Breast epithelium (tissue), 4 donors: ENCODE measurements around the gene CCDC86. TPM values are rescaled to one million over a fixed set of nuclear protein-coding genes. Genes with fewer than 3 reads are reported as not detected.
A peak's percentile ranks its signal among the peaks of the same experiment; 100 is the strongest.

Experiments
- DNase-seq, 2 donors: peaks; one replicate each; pipeline ENCODE4 v3.0.0-alpha.2; 2019; ENCODE audit warnings: low spot score in 2 of 2
- H3K27ac ChIP-seq, 2 donors: fragments of 200-600 bp; sonication (generic) in 1 of 2; one replicate each; pipeline ENCODE4 v1.5.1; 2016 to 2019; ENCODE audit warnings: mild to moderate bottlenecking in 1 of 2
- H3K27me3 ChIP-seq, 2 donors: fragments of 200-600 bp; sonication (generic) in 1 of 2; one replicate each; pipeline versions ENCODE4 v1.5.1 to v1.6.0; 2017 to 2019; ENCODE audit warnings: control low read depth in 1 of 2, mild to moderate bottlenecking in 1 of 2
- H3K36me3 ChIP-seq: fragments of 200-600 bp; one replicate; pipeline ENCODE4 v1.5.1; 2019
- H3K4me1 ChIP-seq, 2 donors: fragments of 200-600 bp; sonication (generic); one replicate each; pipeline ENCODE4 v1.5.1; 2016 to 2019; ENCODE audit warnings: control low read depth in 1 of 2
- H3K4me3 ChIP-seq, 3 donors: fragments of 200-600 bp; sonication (generic); 1 replicate in 2 of 3; 2 replicates in 1 of 3; pipeline ENCODE4 v1.5.1; 2016 to 2019; ENCODE audit warnings: mild to moderate bottlenecking in 3 of 3, moderate library complexity in 2 of 3
- H3K9me3 ChIP-seq, 2 donors: fragments of 200-600 bp; sonication (generic) in 1 of 2; one replicate each; pipeline ENCODE4 v1.5.1; 2016 to 2019; ENCODE audit warnings: control low read depth in 1 of 2
- POLR2A ChIP-seq: fragments of 450-650 bp; IDR thresholded peaks from one replicate; pipeline ENCODE4 v1.6.1; 2016; ENCODE audit warnings: antibody characterized with exemption, mild to moderate bottlenecking, moderate library complexity
- POLR2AphosphoS5 ChIP-seq, 3 donors: sonication (generic); formaldehyde crosslinking; IDR thresholded peaks; one replicate each; pipeline ENCODE4 v1.6.1; 2017; ENCODE audit warnings: antibody characterized with exemption in 3 of 3
- intact Hi-C: fragments of 100-400 bp; cut with DNase I; formaldehyde crosslinking; loops from one replicate; pipeline ENCODE4 v1.15.1; 2023; ENCODE audit warnings: low total_unique reads
- total RNA-seq, 3 donors: library from RNA; depleted of rRNA; stranded (reverse); fragments of >200 nt; gene quantifications; one replicate each; pipeline ENCODE4 v1.1.0, GENCODE V29; 2016
- TF ChIP-seq, protein P1 (sequence below), 3 donors: fragments of 450-650 bp; IDR thresholded peaks; one replicate each; pipeline ENCODE4 v1.5.1; 2016 to 2017; ENCODE audit warnings: antibody characterized with exemption in 3 of 3, mild to moderate bottlenecking in 3 of 3, moderate library complexity in 3 of 3

The CCDC86 gene, protein sequence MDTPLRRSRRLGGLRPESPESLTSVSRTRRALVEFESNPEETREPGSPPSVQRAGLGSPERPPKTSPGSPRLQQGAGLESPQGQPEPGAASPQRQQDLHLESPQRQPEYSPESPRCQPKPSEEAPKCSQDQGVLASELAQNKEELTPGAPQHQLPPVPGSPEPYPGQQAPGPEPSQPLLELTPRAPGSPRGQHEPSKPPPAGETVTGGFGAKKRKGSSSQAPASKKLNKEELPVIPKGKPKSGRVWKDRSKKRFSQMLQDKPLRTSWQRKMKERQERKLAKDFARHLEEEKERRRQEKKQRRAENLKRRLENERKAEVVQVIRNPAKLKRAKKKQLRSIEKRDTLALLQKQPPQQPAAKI
- 10 to 100 TPM; 17.8 to 22.9 (median 19.5) TPM for total RNA-seq

DNA sequence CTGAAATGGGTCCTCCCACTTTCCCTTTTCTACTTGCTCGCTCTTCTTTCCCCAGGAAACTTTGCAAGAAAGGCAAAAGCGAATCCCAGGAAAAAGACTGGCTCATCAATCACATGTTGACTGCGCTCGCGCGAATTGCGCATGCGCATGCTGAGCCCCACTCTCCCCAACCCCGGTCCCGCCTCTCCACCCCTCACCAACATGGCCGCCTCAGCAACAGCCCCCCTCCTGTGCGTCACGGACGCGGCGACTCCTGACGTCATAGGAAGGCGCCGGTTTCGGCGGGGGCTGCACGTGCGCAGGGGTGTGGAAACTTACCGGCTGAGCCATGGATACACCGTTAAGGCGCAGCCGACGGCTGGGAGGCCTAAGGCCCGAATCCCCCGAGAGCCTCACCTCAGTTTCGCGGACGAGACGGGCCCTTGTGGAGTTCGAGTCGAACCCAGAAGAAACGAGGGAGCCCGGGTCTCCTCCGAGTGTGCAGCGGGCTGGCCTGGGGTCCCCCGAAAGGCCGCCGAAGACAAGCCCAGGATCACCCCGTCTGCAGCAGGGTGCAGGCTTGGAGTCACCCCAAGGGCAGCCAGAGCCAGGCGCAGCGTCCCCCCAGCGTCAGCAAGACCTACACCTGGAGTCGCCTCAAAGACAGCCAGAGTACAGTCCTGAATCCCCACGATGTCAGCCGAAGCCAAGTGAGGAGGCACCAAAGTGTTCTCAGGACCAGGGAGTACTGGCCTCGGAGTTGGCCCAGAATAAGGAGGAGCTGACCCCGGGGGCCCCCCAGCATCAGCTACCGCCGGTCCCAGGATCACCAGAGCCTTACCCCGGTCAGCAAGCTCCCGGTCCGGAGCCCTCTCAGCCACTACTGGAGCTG is at the start of gene CCDC86:
Gene CCDC86 (plus strand): TSS at position 317 of the 871 bp plus-strand sequence. CDS start 12 bp downstream, at position 329.
- Histone ChIP-seq H3K27ac (peak within 1 kb of the TSS; percentile 80 to 90), H3K9me3 (no peaks in the 10 kb centered on the region), H3K27me3 (no peaks in the 10 kb centered on the region), H3K4me3 (peak within 1 kb of the TSS; percentile 79 to 91 (median 91)), H3K4me1 (peaks cover 8 to 28% of the 10 kb centered on the region in 2 donors), H3K36me3 (no peaks in the 10 kb centered on the region)
- intact Hi-C loops = no loop called here
- no peak for TF ChIP-seq POLR2A
- peak; percentile 90 to 99 (median 98) for TF ChIP-seq POLR2AphosphoS5 (IDR thresholded peaks at IDR 0.05)
- DNase-seq = peak; percentile 96

DNA sequence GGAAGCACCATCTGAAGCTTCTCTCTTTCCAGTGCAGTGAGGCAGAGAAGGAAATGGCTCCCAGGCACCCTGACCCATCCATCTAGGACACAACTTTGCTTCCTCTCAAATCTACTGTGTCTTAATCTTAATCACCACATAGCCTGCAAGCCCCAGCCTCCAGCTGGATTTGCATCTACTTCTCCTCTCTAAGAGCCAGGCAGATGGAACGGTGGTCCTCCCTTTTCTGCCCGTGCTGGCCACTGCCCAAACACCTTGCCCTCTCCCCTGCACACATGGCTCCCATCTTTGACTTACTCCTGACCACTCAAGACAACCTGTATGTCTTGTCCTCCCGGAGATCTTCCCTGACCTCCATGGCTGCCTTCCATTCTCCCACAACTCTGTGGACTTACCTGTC is 49.4 kb upstream of the CCDC86 start:
- no peaks in the 10 kb centered on the region for H3K9me3 ChIP-seq
- no peaks in the 10 kb centered on the region for H3K4me1 ChIP-seq
- no peak overlapping the region for H3K4me3 ChIP-seq
- DNase-seq = no peak
- H3K36me3 ChIP-seq = no peaks in the 10 kb centered on the region
- no peak overlapping the region for H3K27ac ChIP-seq
- TF ChIP-seq POLR2AphosphoS5 (IDR thresholded peaks at IDR 0.05) = no peak
- TF ChIP-seq POLR2A = no peak
- TF ChIP-seq, protein P1, sequence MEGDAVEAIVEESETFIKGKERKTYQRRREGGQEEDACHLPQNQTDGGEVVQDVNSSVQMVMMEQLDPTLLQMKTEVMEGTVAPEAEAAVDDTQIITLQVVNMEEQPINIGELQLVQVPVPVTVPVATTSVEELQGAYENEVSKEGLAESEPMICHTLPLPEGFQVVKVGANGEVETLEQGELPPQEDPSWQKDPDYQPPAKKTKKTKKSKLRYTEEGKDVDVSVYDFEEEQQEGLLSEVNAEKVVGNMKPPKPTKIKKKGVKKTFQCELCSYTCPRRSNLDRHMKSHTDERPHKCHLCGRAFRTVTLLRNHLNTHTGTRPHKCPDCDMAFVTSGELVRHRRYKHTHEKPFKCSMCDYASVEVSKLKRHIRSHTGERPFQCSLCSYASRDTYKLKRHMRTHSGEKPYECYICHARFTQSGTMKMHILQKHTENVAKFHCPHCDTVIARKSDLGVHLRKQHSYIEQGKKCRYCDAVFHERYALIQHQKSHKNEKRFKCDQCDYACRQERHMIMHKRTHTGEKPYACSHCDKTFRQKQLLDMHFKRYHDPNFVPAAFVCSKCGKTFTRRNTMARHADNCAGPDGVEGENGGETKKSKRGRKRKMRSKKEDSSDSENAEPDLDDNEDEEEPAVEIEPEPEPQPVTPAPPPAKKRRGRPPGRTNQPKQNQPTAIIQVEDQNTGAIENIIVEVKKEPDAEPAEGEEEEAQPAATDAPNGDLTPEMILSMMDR (IDR thresholded peaks at IDR 0.05) = no peak
- H3K27me3 ChIP-seq = no peaks in the 10 kb centered on the region
- intact Hi-C loops = no loop called here

DNA sequence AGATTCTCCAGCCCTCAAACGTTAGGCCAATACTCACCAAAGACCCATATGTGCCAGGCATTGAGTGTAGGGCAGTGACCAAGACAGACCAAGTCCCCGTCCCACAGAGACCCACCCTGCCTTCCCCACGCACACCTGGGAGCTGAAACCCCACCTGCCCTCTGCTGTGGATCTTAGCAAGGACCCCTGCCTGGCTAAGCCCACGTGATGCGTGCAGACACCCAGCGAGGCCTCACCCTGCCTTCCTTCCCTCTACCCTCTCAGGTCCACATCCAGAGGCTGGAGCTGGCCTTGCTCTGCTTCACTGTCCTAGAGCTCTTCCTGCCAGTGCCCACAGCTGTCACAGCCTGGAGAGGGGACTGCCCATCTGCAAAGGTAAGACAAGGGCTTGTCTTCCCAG is 46.6 kb upstream of the CCDC86 start:
- H3K4me1 ChIP-seq = no peaks in the 10 kb centered on the region
- no peak overlapping the region for H3K27ac ChIP-seq
- TF ChIP-seq, protein P1 (IDR thresholded peaks at IDR 0.05) = no peak
- no peak for DNase-seq
- intact Hi-C loops = no loop called here
- peaks cover 0 to 3% of the 10 kb centered on the region in 2 donors for H3K27me3 ChIP-seq
- no peaks in the 10 kb centered on the region for H3K9me3 ChIP-seq
- H3K4me3 ChIP-seq = no peak overlapping the region
- H3K36me3 ChIP-seq = no peaks in the 10 kb centered on the region

DNA sequence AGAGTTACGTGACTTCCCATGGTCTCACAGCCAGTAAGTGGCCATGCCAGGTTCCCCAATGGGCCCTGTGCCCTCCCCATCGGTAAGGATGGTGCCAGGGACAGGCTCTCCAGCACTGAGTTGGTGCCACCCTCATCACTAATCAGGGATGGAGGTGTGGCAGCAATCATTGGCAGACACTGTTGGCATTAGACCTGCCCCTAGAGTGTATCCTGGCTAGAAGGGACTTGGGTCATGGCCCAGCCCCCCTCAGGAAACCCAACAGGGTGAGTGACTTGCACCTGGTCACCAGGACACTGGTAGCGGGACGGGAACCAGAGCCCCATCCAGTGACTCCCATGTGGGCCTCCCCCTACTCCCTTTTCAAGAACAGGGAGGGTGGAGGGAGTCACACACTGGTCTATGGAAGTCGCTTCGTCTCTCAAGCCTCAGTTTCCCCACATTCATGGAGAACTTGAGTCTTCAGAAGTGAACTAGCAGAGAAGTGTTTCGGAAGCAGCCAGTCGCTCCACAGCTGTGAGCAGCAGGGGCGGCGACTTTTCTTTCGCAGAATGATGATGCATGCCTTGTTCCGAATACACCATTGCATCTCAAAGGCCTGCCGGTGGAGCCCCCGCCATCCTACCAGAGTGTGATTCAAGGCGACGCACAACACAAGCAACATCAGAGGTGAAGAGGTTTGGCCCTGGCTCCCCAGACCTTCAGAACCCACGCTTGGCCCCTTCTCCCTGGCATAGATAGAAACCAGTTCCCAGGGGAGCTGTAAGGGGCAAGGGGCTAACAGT is 43.9 kb upstream of the CCDC86 start:
- no peaks in the 10 kb centered on the region for H3K9me3 ChIP-seq
- TF ChIP-seq POLR2AphosphoS5 (IDR thresholded peaks at IDR 0.05) (no peak), POLR2A (no peak)
- TF ChIP-seq, protein P1 (IDR thresholded peaks at IDR 0.05) = no peak
- no peak overlapping the region for H3K27ac ChIP-seq
- no peak overlapping the region for H3K4me3 ChIP-seq
- no peak for DNase-seq
- H3K27me3 ChIP-seq = peaks cover 0 to 3% of the 10 kb centered on the region in 2 donors
- intact Hi-C loops = no loop called here
- H3K36me3 ChIP-seq = no peaks in the 10 kb centered on the region
- no peaks in the 10 kb centered on the region for H3K4me1 ChIP-seq

DNA sequence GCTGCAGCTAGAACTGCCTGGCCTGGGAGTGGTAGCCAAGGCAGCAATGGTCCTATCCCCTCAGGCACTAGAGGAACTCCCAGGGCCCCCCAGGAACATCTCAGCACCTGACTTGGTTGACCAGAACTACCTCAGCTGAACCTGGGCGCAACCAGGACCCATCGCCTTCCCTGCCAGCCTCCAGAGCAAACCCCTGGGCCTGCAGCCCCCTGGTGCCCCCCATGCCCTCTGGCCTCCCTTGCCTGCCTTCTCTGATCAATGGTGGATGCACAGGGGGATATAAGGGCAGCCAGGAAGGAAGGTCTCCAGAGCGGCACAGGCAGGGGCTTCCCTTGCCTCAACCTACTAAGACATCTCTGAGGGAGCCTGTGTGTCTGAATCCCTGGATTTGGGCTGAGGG is 43.3 kb upstream of the CCDC86 start:
- no peaks in the 10 kb centered on the region for H3K36me3 ChIP-seq

More for the DNA sequence above, 43.3 kb upstream of the CCDC86 start:
- Histone ChIP-seq H3K27ac (no peak overlapping the region), H3K4me3 (no peak overlapping the region), H3K9me3 (no peaks in the 10 kb centered on the region), H3K27me3 (peaks cover 0 to 3% of the 10 kb centered on the region in 2 donors), H3K4me1 (no peaks in the 10 kb centered on the region)
- no peak for DNase-seq
- TF ChIP-seq, protein P1 (IDR thresholded peaks at IDR 0.05) = no peak
- no peak for TF ChIP-seq POLR2AphosphoS5 (IDR thresholded peaks at IDR 0.05)
- no peak for TF ChIP-seq POLR2A
- intact Hi-C loops = no loop called here
